ENCODE data around the gene HPSE2.

DNA sequence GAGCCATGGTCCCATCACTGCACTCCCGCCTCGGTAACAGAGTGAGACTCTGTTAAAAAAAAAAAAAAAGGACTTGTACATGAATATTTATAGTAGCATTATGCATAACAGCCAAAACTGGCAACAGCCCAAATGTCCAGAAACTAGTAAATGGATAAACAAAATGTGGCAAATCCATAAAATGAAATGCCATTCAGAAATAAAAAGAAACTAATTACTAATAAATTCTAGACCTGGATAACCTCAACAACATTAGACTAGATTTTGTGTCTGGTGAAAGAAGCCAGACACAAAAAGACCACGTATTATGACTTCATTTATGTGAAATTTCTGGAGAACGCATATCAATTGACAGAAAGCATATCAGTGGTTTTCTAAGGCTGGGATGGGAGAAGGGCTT is 74.5 kb downstream of the HPSE2 start:
- TF ChIP-seq JUND (IDR thresholded peaks at IDR 0.05; ENCODE audit: low read length) (no peak), CEBPB (IDR thresholded peaks at IDR 0.05; ENCODE audit: low read depth, low read length) (no peak), CBX5 (IDR thresholded peaks at IDR 0.05; ENCODE audit: low read depth, low read length) (no peak), JUN (IDR thresholded peaks at IDR 0.05; ENCODE audit: low read depth, low read length) (no peak), ATF2 (IDR thresholded peaks at IDR 0.05; ENCODE audit: low read length) (no peak)

All from H1 (cell line).